Testis (tissue), 3 donors: ENCODE results near the gene CARM1. TPM values are rescaled to one million over a fixed set of nuclear protein-coding genes. Genes with fewer than 3 reads are reported as not detected.
"Not testable (repeated sequence)": the region's sequence is repeated elsewhere in the genome, so short reads cannot be mapped to it uniquely, and the experiment has no call there.

Experiments used
- DNase-seq: peaks from one replicate; pipeline ENCODE4 v3.0.0-alpha.2; 2019
- H3K27ac ChIP-seq, 2 donors: fragments of 200-600 bp; sonication (generic); one replicate each; pipeline ENCODE4 v1.5.1; 2019
- H3K27me3 ChIP-seq: fragments of 200-600 bp; sonication (generic); one replicate; pipeline ENCODE4 v1.5.1; 2019
- H3K36me3 ChIP-seq: fragments of 200-600 bp; sonication (generic); one replicate; pipeline ENCODE4 v1.5.1; 2017; ENCODE audit warnings: low read depth; ENCODE audit errors: missing control alignments
- H3K4me1 ChIP-seq: fragments of 200-600 bp; sonication (generic); one replicate; pipeline ENCODE4 v1.5.1; 2019
- H3K4me3 ChIP-seq, 2 donors: fragments of 200-600 bp; sonication (generic); one replicate each; pipeline ENCODE4 v1.5.1; 2017 to 2019
- H3K9me3 ChIP-seq: fragments of 200-600 bp; sonication (generic); one replicate; pipeline ENCODE4 v1.5.1; 2017
- POLR2A ChIP-seq: fragments of 450-650 bp; IDR thresholded peaks from one replicate; pipeline ENCODE4 v1.6.1; 2017; ENCODE audit warnings: antibody characterized with exemption, mild to moderate bottlenecking, moderate library complexity
- WGBS, 2 donors: methylation state at CpG; one replicate each; pipeline ENCODE4 v1.1.5; 2018; 5-methylcytosine and 5-hydroxymethylcytosine counted together
- intact Hi-C: fragments of 100-400 bp; cut with DNase I; formaldehyde crosslinking; loops from one replicate; pipeline ENCODE4 v1.15.1; 2023; ENCODE audit warnings: low total_unique reads
- polyA plus RNA-seq: library from polyadenylated mRNA; stranded (reverse); fragments of 350-450 nt; fragmentation: Illumina TruSeq; extraction: RNeasy Lipid Tissue Mini Kit (QIAGEN cat#74804); gene quantifications from one replicate; pipeline ENCODE4 v1.2.3, GENCODE V29; 2014; ENCODE audit warnings: low read depth, low replicate concordance; ENCODE audit not compliant: insufficient read depth
- total RNA-seq, 2 donors: library from RNA; depleted of rRNA; stranded (reverse); fragments of >200 nt; gene quantifications; one replicate each; pipeline ENCODE4 v1.2.3, GENCODE V29; 2016
- TF ChIP-seq, protein P1 (sequence below), 3 experiments: fragments of 450-650 bp in 2 of 3; fragments of 200-600 bp in 1 of 3; sonication (generic) in 1 of 3; IDR thresholded peaks; one replicate each; pipeline ENCODE4 v1.5.1; 2016 to 2019; ENCODE audit warnings: antibody characterized with exemption in 3 of 3, mild to moderate bottlenecking in 2 of 3, moderate library complexity in 1 of 3

Gene CARM1
- total and polyA plus RNA-seq, 3 donors from 2014 or later = 79.5 to 110 (median 82.4) TPM

DNA sequence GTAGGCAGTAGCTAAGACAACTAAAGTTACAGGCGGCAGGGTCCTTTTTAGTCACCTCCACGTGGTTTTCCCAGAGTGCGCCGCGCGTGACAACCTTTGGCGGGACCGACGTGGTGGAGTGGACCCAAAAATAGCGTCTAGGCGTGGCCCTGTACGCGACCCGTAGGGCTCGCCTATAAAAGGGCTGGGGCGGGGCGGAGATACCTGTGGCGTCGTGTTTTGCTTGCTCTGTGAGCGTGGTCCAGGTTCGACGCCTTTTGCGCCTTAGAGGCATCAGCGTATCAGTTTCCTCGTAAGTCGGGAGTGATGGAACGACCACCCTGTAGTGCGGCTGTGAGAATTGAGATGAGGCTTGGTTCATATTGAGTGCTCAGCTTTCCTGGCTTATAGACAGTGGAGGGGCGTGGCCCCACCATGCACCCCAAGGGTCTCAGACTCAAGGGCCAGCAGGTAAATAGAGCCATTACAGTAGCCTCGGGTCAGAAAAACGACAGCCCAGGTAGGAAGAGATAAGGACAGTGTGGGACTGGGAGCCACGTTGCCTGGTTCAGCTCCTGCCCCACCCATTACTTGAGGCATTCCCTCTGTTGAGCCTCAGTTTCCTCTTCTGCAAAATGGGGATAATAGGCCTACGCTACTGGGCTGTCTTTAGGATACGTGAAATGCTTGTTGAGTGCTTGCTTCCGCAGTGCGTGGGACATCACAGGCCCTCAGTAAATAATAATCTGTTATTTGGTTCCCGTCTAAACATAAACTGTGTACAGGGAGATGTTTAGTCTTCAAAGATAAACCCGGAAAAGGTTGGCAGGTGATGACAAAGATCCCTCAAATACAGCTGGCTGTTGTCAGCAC lies 34.6 kb upstream of the CARM1 start:
- Histone ChIP-seq H3K9me3 (no peaks in the 10 kb centered on the region), H3K36me3 (no peaks in the 10 kb centered on the region), H3K27me3 (no peaks in the 10 kb centered on the region), H3K4me1 (peaks cover 7% of the 10 kb centered on the region), H3K4me3 (peak overlapping the region; percentile 69 to 74), H3K27ac (peak overlapping the region; percentile 91 to 98)
- peak; percentile 92 for DNase-seq
- TF ChIP-seq, protein P1, sequence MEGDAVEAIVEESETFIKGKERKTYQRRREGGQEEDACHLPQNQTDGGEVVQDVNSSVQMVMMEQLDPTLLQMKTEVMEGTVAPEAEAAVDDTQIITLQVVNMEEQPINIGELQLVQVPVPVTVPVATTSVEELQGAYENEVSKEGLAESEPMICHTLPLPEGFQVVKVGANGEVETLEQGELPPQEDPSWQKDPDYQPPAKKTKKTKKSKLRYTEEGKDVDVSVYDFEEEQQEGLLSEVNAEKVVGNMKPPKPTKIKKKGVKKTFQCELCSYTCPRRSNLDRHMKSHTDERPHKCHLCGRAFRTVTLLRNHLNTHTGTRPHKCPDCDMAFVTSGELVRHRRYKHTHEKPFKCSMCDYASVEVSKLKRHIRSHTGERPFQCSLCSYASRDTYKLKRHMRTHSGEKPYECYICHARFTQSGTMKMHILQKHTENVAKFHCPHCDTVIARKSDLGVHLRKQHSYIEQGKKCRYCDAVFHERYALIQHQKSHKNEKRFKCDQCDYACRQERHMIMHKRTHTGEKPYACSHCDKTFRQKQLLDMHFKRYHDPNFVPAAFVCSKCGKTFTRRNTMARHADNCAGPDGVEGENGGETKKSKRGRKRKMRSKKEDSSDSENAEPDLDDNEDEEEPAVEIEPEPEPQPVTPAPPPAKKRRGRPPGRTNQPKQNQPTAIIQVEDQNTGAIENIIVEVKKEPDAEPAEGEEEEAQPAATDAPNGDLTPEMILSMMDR (IDR thresholded peaks at IDR 0.05) = no peak
- no peak for TF ChIP-seq POLR2A
- WGBS, 2 donors = 27 to 28% methylated on average over 29 to 38 of the region's 38 CpGs
- intact Hi-C loops = no loop called here

DNA sequence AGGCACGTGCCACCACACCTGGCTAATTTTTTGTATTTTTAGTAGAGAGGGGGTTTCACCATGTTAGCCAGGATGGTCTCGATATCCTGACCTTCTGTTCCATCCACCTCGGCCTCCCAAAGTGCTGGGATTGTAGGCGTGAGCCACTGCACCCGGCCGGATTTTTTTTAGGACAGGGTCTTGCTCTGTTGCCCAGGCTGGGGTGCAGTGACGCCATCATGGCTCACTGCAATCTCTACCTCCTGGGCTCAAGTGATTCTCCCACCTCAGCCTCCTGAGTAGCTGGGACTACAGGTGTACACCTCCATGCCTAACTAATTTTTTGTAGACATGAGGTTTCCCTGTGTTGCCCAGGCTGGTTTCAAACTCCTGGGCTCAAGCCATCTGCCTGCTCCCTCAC lies 33.7 kb upstream of the CARM1 start:
- H3K27ac ChIP-seq, H3K4me3 ChIP-seq, H3K36me3 ChIP-seq, DNase-seq, H3K9me3 ChIP-seq, H3K4me1 ChIP-seq, intact Hi-C loops, H3K27me3 ChIP-seq: not testable (repeated sequence)
- WGBS, 2 donors = 68 to 76% methylated on average over 7 of the region's 7 CpGs

DNA sequence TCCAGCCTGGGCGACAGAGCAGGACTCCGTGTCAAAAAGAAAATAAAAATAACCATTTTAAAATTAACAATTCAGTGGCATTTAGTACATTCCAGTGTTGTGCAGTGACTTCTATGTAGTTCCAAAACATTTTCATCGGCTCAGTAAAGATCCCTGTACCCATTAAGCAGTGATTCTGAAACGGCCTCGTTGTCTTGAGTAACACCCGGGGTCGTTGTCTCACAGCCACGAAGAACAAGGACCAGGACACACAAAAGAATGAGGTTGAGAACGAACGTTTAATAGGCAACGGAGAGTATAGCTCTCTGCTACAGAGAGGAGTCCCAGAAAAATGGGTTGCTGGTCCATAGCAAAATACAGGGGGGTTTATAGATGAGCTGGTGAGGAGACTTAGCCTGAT lies 33.0 kb upstream of the CARM1 start:
- no peak for DNase-seq
- 54 to 75% methylated on average over 11 of the region's 11 CpGs for WGBS, 2 donors
- TF ChIP-seq, protein P1 (IDR thresholded peaks at IDR 0.05) = no peak
- TF ChIP-seq POLR2A = no peak
- H3K9me3 ChIP-seq = no peaks in the 10 kb centered on the region
- intact Hi-C loops = no loop called here
- H3K27ac ChIP-seq = no peak overlapping the region
- H3K4me1 ChIP-seq = peaks cover 7% of the 10 kb centered on the region
- H3K4me3 ChIP-seq = no peak overlapping the region
- H3K36me3 ChIP-seq = no peaks in the 10 kb centered on the region
- no peaks in the 10 kb centered on the region for H3K27me3 ChIP-seq

DNA sequence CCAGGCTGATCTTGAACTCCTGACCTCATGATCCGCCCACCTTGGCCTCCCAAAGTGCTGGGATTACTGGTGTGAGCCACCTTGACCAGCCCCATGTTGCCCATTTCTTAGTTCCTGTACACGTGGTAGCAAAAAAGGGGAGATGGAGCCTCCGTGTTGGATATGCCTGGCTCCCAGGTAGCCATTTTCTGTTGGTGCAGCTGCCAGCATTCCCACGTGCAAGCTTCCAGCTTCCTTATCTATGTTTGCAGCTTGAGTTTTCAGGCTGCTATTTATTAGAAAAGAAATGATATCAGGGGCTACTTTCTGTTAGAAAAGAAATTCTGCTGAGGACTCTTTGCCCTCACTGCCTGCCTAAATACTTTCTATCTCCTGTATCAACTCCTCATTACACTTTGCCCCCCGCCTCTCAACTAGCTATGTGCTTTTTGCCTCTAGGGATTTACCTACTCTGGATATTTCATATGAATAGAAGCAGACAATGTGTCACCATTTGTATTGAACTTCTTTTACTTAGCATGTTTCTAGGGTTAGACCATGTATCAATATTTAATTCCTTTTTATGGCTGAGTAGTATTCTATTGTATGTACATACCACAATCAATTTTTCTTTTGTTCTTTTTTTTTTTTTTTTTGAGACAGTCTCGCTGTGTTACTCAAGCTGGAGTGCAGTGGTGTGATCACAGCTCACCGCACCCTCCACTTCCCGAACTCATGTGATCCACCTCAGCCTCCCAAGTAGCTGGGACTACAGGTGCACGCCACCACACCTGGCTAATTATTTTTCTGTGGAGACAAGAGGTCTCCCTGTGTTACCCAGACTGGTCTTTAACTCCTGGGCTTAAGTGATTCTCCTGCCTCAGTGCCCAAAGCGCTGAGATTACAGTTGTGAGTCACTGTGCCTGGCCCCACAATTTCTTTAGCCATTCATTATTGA lies 32.0 kb upstream of the CARM1 start:
- no peak for TF ChIP-seq POLR2A
- TF ChIP-seq, protein P1 (IDR thresholded peaks at IDR 0.05) = no peak
- intact Hi-C loops = no loop called here
- Histone ChIP-seq H3K4me1 (peaks cover 7% of the 10 kb centered on the region), H3K27ac (no peak overlapping the region), H3K4me3 (no peak overlapping the region), H3K9me3 (no peaks in the 10 kb centered on the region), H3K27me3 (no peaks in the 10 kb centered on the region), H3K36me3 (no peaks in the 10 kb centered on the region)
- WGBS, 2 donors = 71 to 77% methylated on average over 10 of the region's 10 CpGs
- no peak for DNase-seq

DNA sequence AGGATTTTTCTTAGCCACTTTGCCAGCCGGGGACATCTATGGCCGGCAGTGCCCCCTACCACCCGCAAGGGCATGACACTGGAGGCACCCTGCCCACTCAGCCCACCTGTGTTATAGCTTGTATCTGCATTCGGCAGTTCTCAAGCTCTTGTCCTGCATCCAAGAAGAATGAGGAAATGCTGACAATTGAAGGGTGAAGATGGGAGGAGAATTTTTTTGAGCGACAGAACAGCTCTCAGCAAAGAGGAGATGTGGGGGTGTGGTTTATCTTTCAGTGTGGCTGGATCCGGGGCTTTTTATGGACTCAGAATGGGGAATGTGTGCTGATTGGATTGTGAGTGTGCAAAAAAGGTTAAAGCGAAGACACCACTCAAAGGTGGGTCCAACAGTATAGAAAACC lies 28.6 kb upstream of the CARM1 start:
- Histone ChIP-seq H3K4me3 (no peak overlapping the region), H3K4me1 (no peaks in the 10 kb centered on the region), H3K36me3 (no peaks in the 10 kb centered on the region), H3K27ac (no peak overlapping the region), H3K9me3 (no peaks in the 10 kb centered on the region), H3K27me3 (no peaks in the 10 kb centered on the region)
- DNase-seq = no peak
- 87 to 90% methylated on average over 7 of the region's 7 CpGs for WGBS, 2 donors
- TF ChIP-seq, protein P1 (IDR thresholded peaks at IDR 0.05) = no peak
- no peak for TF ChIP-seq POLR2A
- intact Hi-C loops = no loop called here
